ENCODE measurements around the gene EXOC6.
A peak's percentile ranks its signal among the peaks of the same experiment; 100 is the strongest.

The EXOC6 gene, protein sequence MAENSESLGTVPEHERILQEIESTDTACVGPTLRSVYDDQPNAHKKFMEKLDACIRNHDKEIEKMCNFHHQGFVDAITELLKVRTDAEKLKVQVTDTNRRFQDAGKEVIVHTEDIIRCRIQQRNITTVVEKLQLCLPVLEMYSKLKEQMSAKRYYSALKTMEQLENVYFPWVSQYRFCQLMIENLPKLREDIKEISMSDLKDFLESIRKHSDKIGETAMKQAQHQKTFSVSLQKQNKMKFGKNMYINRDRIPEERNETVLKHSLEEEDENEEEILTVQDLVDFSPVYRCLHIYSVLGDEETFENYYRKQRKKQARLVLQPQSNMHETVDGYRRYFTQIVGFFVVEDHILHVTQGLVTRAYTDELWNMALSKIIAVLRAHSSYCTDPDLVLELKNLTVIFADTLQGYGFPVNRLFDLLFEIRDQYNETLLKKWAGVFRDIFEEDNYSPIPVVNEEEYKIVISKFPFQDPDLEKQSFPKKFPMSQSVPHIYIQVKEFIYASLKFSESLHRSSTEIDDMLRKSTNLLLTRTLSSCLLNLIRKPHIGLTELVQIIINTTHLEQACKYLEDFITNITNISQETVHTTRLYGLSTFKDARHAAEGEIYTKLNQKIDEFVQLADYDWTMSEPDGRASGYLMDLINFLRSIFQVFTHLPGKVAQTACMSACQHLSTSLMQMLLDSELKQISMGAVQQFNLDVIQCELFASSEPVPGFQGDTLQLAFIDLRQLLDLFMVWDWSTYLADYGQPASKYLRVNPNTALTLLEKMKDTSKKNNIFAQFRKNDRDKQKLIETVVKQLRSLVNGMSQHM
- long read RNA-seq, partial matches to known transcripts: 7 of 18 reads
- long read RNA-seq, other reads (novel, unspliced or antisense): 6 of 18 reads

- Histone ChIP-seq H3K4me3 (replicated peaks; ENCODE audit: insufficient read depth, low read length) (peak within 1 kb of the TSS; percentile 90), H3K27ac (replicated peaks) (peak within 1 kb of the TSS; percentile 86), H3K27me3 (ENCODE audit: insufficient read depth, poor library complexity, severe bottlenecking) (no peaks in the 10 kb centered on the region)
- TF ChIP-seq CTCF (IDR thresholded peaks at IDR 0.05; ENCODE audit: insufficient read depth, low read length): no peak
- TF ChIP-seq, protein P1, sequence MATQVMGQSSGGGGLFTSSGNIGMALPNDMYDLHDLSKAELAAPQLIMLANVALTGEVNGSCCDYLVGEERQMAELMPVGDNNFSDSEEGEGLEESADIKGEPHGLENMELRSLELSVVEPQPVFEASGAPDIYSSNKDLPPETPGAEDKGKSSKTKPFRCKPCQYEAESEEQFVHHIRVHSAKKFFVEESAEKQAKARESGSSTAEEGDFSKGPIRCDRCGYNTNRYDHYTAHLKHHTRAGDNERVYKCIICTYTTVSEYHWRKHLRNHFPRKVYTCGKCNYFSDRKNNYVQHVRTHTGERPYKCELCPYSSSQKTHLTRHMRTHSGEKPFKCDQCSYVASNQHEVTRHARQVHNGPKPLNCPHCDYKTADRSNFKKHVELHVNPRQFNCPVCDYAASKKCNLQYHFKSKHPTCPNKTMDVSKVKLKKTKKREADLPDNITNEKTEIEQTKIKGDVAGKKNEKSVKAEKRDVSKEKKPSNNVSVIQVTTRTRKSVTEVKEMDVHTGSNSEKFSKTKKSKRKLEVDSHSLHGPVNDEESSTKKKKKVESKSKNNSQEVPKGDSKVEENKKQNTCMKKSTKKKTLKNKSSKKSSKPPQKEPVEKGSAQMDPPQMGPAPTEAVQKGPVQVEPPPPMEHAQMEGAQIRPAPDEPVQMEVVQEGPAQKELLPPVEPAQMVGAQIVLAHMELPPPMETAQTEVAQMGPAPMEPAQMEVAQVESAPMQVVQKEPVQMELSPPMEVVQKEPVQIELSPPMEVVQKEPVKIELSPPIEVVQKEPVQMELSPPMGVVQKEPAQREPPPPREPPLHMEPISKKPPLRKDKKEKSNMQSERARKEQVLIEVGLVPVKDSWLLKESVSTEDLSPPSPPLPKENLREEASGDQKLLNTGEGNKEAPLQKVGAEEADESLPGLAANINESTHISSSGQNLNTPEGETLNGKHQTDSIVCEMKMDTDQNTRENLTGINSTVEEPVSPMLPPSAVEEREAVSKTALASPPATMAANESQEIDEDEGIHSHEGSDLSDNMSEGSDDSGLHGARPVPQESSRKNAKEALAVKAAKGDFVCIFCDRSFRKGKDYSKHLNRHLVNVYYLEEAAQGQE (IDR thresholded peaks at IDR 0.05; ENCODE audit: insufficient replicate concordance, low read depth): peak; percentile 44
- peak; percentile 87 for TF ChIP-seq POLR2AphosphoS5 (IDR thresholded peaks at IDR 0.05; ENCODE audit: low read depth)
- DNase-seq (ENCODE audit: low read depth in 1 of 2, low spot score in 1 of 2): peak in 1 of 2 experiments; percentile 82
Observed at GRCh38 chr10:92848441-92849233, at the start of gene EXOC6. EXOC6 (plus strand) TSS chr10:92848520; CDS start chr10:92848534, 14 bp downstream.

DNA sequence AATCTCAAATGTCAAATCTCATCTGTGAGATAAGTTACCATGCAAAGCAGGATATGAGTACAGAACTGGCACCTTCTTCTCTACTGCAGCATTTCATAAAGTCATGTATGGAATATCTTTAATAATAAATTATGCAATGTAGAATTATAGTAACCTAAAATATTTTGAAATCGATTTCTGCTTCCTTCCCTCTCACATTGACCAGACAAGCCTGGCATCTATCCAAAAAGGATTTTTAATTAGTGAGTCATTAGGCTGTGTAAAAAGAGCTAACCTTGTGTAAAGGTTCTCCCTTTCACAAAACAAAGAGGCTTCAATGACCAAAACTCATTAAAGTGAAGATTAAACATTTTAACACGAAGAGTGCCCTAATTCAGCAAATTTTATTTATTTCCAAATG lies 48.8 kb upstream of the EXOC6 start:
- peak in 1 of 2 experiments; percentile 74 for DNase-seq (ENCODE audit: low read depth in 1 of 2, low spot score in 1 of 2)

More for the DNA sequence above, 48.8 kb upstream of the EXOC6 start:
- no peak overlapping the region for H3K27ac ChIP-seq (replicated peaks)
- no peak overlapping the region for H3K4me3 ChIP-seq (replicated peaks; ENCODE audit: insufficient read depth, low read length)
- no peaks in the 10 kb centered on the region for H3K27me3 ChIP-seq (ENCODE audit: insufficient read depth, poor library complexity, severe bottlenecking)
- TF ChIP-seq POLR2AphosphoS5 (IDR thresholded peaks at IDR 0.05; ENCODE audit: low read depth) (no peak), SPI1 (IDR thresholded peaks at IDR 0.05; ENCODE audit: borderline replicate concordance, low read depth) (no peak), CTCF (IDR thresholded peaks at IDR 0.05; ENCODE audit: insufficient read depth, low read length) (no peak)
- TF ChIP-seq, protein P1 (IDR thresholded peaks at IDR 0.05; ENCODE audit: insufficient replicate concordance, low read depth): no peak

Data from HL-60 (cell line).